GM20431 (cell line): Measurements from ENCODE around the gene TSC22D1.

Experiments used
- in situ Hi-C: fragments of 300-500 bp; cut with MseI, MboI; formaldehyde crosslinking; loops from one replicate; pipeline ENCODE4 v1.15.0; 2020; ENCODE audit warnings: low sequenced_read_pairs; ENCODE audit not compliant: unreplicated experiment

Gene TSC22D1

GRCh38 chr13:44395976-44396694 is 180.0 kb downstream of the TSC22D1 start:
- in situ Hi-C loops: no loop called here

- in situ Hi-C loops: no loop called here
These were observed 181.5 kb downstream of the TSC22D1 start for GRCh38 chr13:44394658-44395057.

GRCh38 chr13:44393391-44393790 is 182.7 kb downstream of the TSC22D1 start:
- in situ Hi-C loops: no loop called here

GRCh38 chr13:44389876-44390275 is 186.3 kb downstream of the TSC22D1 start:
- in situ Hi-C loops: no loop called here

DNA sequence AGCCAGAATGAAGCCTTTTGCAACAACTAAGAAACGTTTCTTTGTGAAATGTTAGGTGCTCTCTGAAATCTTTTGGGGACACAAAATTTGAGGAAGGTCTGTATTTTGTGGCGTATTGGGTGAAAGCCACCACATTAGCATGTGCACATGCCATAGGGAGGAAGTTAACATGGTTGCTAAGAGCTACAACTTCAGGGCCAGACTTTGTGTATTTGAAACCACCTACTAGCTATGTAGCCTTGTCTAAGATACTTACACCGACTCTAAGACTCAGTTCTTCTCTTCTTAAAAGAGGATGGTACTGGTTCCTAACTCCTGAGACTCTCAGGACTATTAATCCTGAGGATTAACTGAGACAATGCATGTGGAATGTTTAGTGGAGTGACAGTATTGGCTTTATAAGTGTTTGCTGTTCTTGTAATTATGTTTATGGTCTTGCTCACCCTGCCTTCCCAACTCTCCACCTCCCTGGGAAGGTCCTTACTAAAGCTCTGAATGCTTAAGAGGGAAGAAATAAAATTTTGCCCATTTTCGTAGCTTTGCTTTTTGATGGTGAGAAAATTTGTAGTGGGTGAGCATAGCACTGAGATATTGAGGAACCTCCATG is 187.0 kb downstream of the TSC22D1 start:
- in situ Hi-C loops: no loop called here

DNA sequence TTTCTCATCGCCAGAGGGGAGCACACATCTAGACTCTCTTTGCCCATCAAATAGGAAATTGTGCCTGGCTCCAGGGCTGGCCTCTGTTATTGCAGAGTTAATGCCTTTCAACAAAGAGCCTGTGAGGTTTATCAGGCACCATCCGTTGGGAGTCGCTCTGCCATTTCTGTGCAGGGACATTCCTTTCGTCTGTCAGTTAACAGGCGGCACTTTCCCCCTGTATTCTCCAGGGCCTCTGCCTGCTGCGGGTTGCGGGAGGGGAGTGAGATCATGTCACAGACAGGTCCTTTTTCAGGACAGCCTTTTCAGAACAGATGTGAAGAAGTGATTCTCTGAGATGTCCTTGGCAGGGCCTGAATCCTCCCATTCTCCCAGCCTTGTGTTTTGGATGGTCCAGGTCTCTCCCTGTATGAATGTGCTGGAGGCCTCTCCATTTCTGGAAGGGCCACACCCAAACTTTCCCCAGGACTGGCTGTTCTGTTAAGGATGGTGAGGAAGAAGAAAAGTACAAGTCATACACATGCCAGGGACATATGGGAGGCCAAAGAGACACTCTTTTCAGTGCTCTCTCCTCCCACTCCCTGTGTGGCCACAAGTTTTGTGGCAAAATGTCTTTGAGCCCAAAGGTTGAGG is 187.6 kb downstream of the TSC22D1 start:
- in situ Hi-C loops: no loop called here

DNA sequence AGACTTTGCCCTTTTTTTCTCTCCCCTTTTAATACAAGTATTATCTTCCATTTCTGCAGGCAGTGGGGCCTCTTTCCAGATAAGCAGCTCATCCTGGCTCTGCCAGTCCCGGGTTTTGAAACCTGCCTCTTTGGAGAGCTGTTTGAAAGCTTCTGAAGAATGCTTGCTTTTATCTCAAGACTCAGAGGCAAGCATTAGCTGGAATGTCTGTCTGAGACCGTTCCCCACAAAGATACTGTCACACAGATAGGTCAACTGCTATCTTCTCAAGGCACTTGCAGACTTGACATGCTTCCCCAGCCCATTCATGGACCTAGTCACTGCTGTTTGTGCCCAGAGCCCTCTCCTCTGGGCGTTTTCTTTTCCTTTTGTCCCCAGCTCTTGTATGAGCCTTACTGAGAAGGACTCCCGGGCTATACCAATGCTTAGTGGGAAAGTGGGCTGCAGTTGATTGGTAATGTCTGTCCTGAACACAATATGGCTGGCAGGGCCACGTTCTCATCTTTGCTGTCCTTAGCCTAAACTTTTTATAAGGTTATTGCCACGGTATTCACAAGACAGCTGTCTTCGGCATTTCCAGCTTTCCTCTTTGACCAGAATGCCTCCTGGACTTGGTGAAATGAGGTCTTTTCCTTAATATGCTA is 189.1 kb downstream of the TSC22D1 start:
- in situ Hi-C loops: no loop called here

GRCh38 chr13:44385847-44386246 is 190.3 kb downstream of the TSC22D1 start:
- in situ Hi-C loops: no loop called here

DNA sequence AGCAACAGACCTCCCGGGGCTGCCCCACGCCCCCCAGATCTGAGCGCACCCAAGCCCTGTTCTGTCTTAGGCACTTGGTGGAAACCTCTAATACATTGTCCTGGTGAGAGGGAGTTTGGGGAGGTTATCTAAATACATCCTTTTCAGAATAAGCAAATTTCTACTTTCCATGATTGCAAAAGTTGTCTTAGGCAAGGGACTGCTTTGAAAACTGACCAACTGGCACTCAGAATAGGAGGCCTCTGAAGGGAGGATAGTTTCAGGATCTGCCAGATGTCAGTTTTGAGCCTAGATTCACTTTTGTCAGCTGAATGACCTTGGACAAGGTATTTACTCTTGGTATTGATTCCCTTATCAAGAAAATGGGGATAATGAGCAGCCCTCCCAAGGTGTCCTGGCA is 190.7 kb downstream of the TSC22D1 start:
- in situ Hi-C loops: no loop called here

GRCh38 chr13:44384778-44385177 is 191.4 kb downstream of the TSC22D1 start:
- in situ Hi-C loops: no loop called here

DNA sequence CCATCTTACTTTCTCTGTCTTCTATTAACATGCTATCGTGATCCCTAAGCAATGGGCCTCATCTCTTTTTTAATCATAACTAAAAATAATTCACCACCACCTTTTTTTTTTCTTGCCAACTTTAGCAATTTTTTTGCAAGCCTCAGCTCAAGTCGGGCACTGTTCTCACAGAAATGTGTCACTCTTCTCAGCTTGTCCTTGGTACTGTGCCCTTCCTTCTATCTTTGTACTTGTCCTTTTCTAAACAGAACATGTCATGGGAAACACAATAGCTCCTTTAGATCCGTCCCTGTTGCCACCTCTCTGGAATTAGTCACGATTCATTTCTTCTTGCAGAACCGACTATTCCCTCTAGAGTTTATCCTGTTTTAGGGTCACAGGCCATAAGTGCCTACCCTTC is 192.2 kb downstream of the TSC22D1 start:
- in situ Hi-C loops: no loop called here

DNA sequence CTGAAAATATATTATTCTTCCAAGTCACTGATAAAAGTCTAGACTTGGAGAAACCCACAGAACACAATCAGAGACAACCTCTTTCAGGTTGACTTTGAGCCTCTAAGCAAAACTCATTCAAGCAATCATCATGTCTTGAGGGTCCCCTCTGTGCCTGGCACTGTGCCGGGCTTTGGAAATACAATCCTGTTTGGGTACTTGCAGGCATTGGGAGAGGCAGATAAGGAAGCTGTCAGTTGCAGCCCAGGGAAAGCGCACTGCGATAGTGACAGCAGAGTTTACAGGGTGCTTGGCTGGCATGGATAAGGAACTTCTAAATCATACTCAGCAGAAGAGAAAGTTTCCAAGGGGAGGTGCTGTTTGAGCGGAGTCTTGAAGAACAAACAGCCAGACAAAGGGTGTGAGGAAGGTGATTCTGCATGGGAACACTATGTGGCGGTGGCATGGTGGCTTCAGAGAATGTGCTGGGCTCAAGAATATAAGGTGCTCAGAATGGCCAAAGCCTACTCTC is 193.4 kb downstream of the TSC22D1 start:
- in situ Hi-C loops: no loop called here
